HCEC 1CT (cell line): Measurements from ENCODE around the gene IGF2BP2.
A peak's percentile ranks its signal among the peaks of the same experiment; 100 is the strongest.

Source experiments
- DNase-seq: peaks from one replicate; pipeline ENCODE4 v3.0.0-alpha.2; 2017

The IGF2BP2 gene

GRCh38 chr3:185632996-185633395 is 191.8 kb downstream of the IGF2BP2 start:
- DNase-seq, result no peak

GRCh38 chr3:185631508-185632206 is 193.2 kb downstream of the IGF2BP2 start:
- DNase-seq, result no peak

GRCh38 chr3:185631108-185631507 is 193.7 kb downstream of the IGF2BP2 start:
- DNase-seq, result no peak

GRCh38 chr3:185630182-185630622 is 194.6 kb downstream of the IGF2BP2 start:
- DNase-seq, result peak; percentile 39

GRCh38 chr3:185629554-185630181 is 195.2 kb downstream of the IGF2BP2 start:
- no peak for DNase-seq

GRCh38 chr3:185625784-185626183 is 199.1 kb downstream of the IGF2BP2 start:
- DNase-seq, result no peak

GRCh38 chr3:185623939-185624665 is 200.7 kb downstream of the IGF2BP2 start:
- DNase-seq, result no peak

GRCh38 chr3:185613016-185613415 is 211.8 kb downstream of the IGF2BP2 start:
- DNase-seq, result no peak

GRCh38 chr3:185606196-185606595 is 218.6 kb downstream of the IGF2BP2 start:
- no peak for DNase-seq

- no peak for DNase-seq
Measured at GRCh38 chr3:185605566-185605965, 219.3 kb downstream of the IGF2BP2 start.

GRCh38 chr3:185595526-185595925 is 229.3 kb downstream of the IGF2BP2 start:
- no peak for DNase-seq

- no peak for DNase-seq
Measured at GRCh38 chr3:185594073-185594472, 230.8 kb downstream of the IGF2BP2 start.
